Suppressor macrophage treated with lipopolysaccharide for 4 hours (primary cell): Measurements from ENCODE around the gene PUSL1.
A peak's percentile ranks its signal among the peaks of the same experiment; 100 is the strongest.

Experiments used
- DNase-seq: peaks from one replicate; pipeline ENCODE4 v3.0.0-alpha.2; 2020

Gene PUSL1

GRCh38 chr1:1295154-1295923, 13.1 kb upstream of the PUSL1 start:
- no peak for DNase-seq

- DNase-seq, result no peak
Measured at GRCh38 chr1:1296070-1297061, 12.0 kb upstream of the PUSL1 start.

GRCh38 chr1:1297802-1298424, 10.5 kb upstream of the PUSL1 start:
- no peak for DNase-seq

GRCh38 chr1:1298861-1299685, 9.3 kb upstream of the PUSL1 start:
- DNase-seq, result no peak

- no peak for DNase-seq
Measured at GRCh38 chr1:1299686-1300351, 8.6 kb upstream of the PUSL1 start.

- DNase-seq, result no peak
Measured at GRCh38 chr1:1300352-1300739, 8.1 kb upstream of the PUSL1 start.

GRCh38 chr1:1302006-1302430, 6.4 kb upstream of the PUSL1 start:
- peak; percentile 12 for DNase-seq

GRCh38 chr1:1302951-1303509, 5.4 kb upstream of the PUSL1 start:
- DNase-seq, result no peak

- no peak for DNase-seq
Measured at GRCh38 chr1:1303736-1304135, 4.7 kb upstream of the PUSL1 start.

- DNase-seq, result peak; percentile 53
Measured at GRCh38 chr1:1304331-1305299, 3.8 kb upstream of the PUSL1 start.

- DNase-seq, result peak; percentile 41
Measured at GRCh38 chr1:1305300-1306069, 2.9 kb upstream of the PUSL1 start.

- DNase-seq, result peak; percentile 10
Measured at GRCh38 chr1:1306070-1306660, 2.2 kb upstream of the PUSL1 start.

GRCh38 chr1:1306661-1307260, 1.6 kb upstream of the PUSL1 start:
- peak; percentile 6 for DNase-seq

GRCh38 chr1:1307261-1307922, 1.0 kb upstream of the PUSL1 start:
- DNase-seq, result peak; percentile 17

- DNase-seq, result no peak
Measured at GRCh38 chr1:1308756-1309250, 406 bp downstream of the PUSL1 start.

GRCh38 chr1:1309251-1310108, 1.1 kb downstream of the PUSL1 start:
- no peak for DNase-seq

GRCh38 chr1:1310109-1310385, 1.6 kb downstream of the PUSL1 start:
- DNase-seq, result no peak
